ENCODE data around the gene ELMO1. TPM values are rescaled to one million over a fixed set of nuclear protein-coding genes. Genes with fewer than 3 reads are reported as not detected.

The ELMO1 gene
- total and polyA plus RNA-seq, 4 donors = 10.1 to 183 (median 34.4) TPM

- TF ChIP-seq CTCF (IDR thresholded peaks at IDR 0.05; ENCODE audit: control extremely low read depth, extremely low read depth) = no peak
- H3K36me3 ChIP-seq (ENCODE audit: control insufficient read depth in 4 of 4, insufficient read depth in 4 of 4, low read length in 4 of 4) = no peaks in the 10 kb centered on the region
- 38 to 50% methylated on average over 5 of the region's 5 CpGs for WGBS, 2 donors
- DNase-seq (no peak), ATAC-seq (ENCODE audit: insufficient read depth, low FRiP score) (no peak)
- H3K4me3 ChIP-seq = no peak overlapping the region
- H3K4me1 ChIP-seq (ENCODE audit: control insufficient read depth in 5 of 5, insufficient read depth in 5 of 5, low read length in 5 of 5) = peaks cover 0 to 16% (median 2%) of the 10 kb centered on the region in 5 donors
- H3K27ac ChIP-seq (ENCODE audit: low read depth in 1 of 2, low read length in 1 of 2) = no peak overlapping the region
- H3K9ac ChIP-seq (ENCODE audit: insufficient read depth in 1 of 2, low read length in 2 of 2) = no peak overlapping the region
- H3K27me3 ChIP-seq (ENCODE audit: control insufficient read depth in 3 of 3, insufficient read depth in 3 of 3, low read length in 2 of 3) = no peaks in the 10 kb centered on the region
- no peaks in the 10 kb centered on the region for H3K9me3 ChIP-seq (ENCODE audit: control insufficient read depth in 4 of 4, insufficient read depth in 3 of 4, low read length in 3 of 4)
Measured at GRCh38 chr7:36985316-36985715, 463.3 kb downstream of the ELMO1 start.

- H3K36me3 ChIP-seq (ENCODE audit: control insufficient read depth in 4 of 4, insufficient read depth in 4 of 4, low read length in 4 of 4) = no peaks in the 10 kb centered on the region
- TF ChIP-seq CTCF (IDR thresholded peaks at IDR 0.05; ENCODE audit: control extremely low read depth, extremely low read depth) = no peak
- WGBS, 2 donors = 16 to 27% methylated on average over 6 of the region's 6 CpGs
- H3K4me3 ChIP-seq = no peak overlapping the region
- H3K4me1 ChIP-seq (ENCODE audit: control insufficient read depth in 5 of 5, insufficient read depth in 5 of 5, low read length in 5 of 5) = peaks cover 0 to 16% (median 2%) of the 10 kb centered on the region in 5 donors
- no peaks in the 10 kb centered on the region for H3K9me3 ChIP-seq (ENCODE audit: control insufficient read depth in 4 of 4, insufficient read depth in 3 of 4, low read length in 3 of 4)
- DNase-seq (no peak), ATAC-seq (ENCODE audit: insufficient read depth, low FRiP score) (no peak)
- H3K9ac ChIP-seq (ENCODE audit: insufficient read depth in 1 of 2, low read length in 2 of 2) = no peak overlapping the region
- no peaks in the 10 kb centered on the region for H3K27me3 ChIP-seq (ENCODE audit: control insufficient read depth in 3 of 3, insufficient read depth in 3 of 3, low read length in 2 of 3)
- no peak overlapping the region for H3K27ac ChIP-seq (ENCODE audit: low read depth in 1 of 2, low read length in 1 of 2)
Measured at GRCh38 chr7:36984710-36985312, 463.9 kb downstream of the ELMO1 start.

- TF ChIP-seq CTCF (IDR thresholded peaks at IDR 0.05; ENCODE audit: control extremely low read depth, extremely low read depth) = no peak
- ATAC-seq (ENCODE audit: insufficient read depth, low FRiP score) (no peak), DNase-seq (no peak)
- H3K4me3 ChIP-seq = no peak overlapping the region
- no peaks in the 10 kb centered on the region for H3K27me3 ChIP-seq (ENCODE audit: control insufficient read depth in 3 of 3, insufficient read depth in 3 of 3, low read length in 2 of 3)
- H3K36me3 ChIP-seq (ENCODE audit: control insufficient read depth in 4 of 4, insufficient read depth in 4 of 4, low read length in 4 of 4) = no peaks in the 10 kb centered on the region
- peaks cover 0 to 16% (median 2%) of the 10 kb centered on the region in 5 donors for H3K4me1 ChIP-seq (ENCODE audit: control insufficient read depth in 5 of 5, insufficient read depth in 5 of 5, low read length in 5 of 5)
- no peaks in the 10 kb centered on the region for H3K9me3 ChIP-seq (ENCODE audit: control insufficient read depth in 4 of 4, insufficient read depth in 3 of 4, low read length in 3 of 4)
- no peak overlapping the region for H3K9ac ChIP-seq (ENCODE audit: insufficient read depth in 1 of 2, low read length in 2 of 2)
- no peak overlapping the region for H3K27ac ChIP-seq (ENCODE audit: low read depth in 1 of 2, low read length in 1 of 2)
- WGBS, 2 donors = 39 to 56% methylated on average over 9 of the region's 9 CpGs
Measured at GRCh38 chr7:36984041-36984521, 464.6 kb downstream of the ELMO1 start.

- TF ChIP-seq CTCF (IDR thresholded peaks at IDR 0.05; ENCODE audit: control extremely low read depth, extremely low read depth) = no peak
- Histone ChIP-seq H3K27ac (ENCODE audit: low read depth in 1 of 2, low read length in 1 of 2) (no peak overlapping the region), H3K4me1 (ENCODE audit: control insufficient read depth in 5 of 5, insufficient read depth in 5 of 5, low read length in 5 of 5) (peaks cover 0 to 16% (median 2%) of the 10 kb centered on the region in 5 donors), H3K9ac (ENCODE audit: insufficient read depth in 1 of 2, low read length in 2 of 2) (no peak overlapping the region), H3K4me3 (no peak overlapping the region), H3K27me3 (ENCODE audit: control insufficient read depth in 3 of 3, insufficient read depth in 3 of 3, low read length in 2 of 3) (no peaks in the 10 kb centered on the region), H3K36me3 (ENCODE audit: control insufficient read depth in 4 of 4, insufficient read depth in 4 of 4, low read length in 4 of 4) (no peaks in the 10 kb centered on the region), H3K9me3 (ENCODE audit: control insufficient read depth in 4 of 4, insufficient read depth in 3 of 4, low read length in 3 of 4) (no peaks in the 10 kb centered on the region)
- DNase-seq (no peak), ATAC-seq (ENCODE audit: insufficient read depth, low FRiP score) (no peak)
- WGBS, 2 donors = 92 to 94% methylated on average over 3 of the region's 3 CpGs
Measured at GRCh38 chr7:36982766-36983165, 465.9 kb downstream of the ELMO1 start.

Measured in lung (tissue), 12 donors.